Activated CD8-positive, alpha-beta memory T cell treated with anti-CD3 and anti-CD28 coated beads for 48 hours (primary cell): ENCODE data around the gene INAVA.
A peak's percentile ranks its signal among the peaks of the same experiment; 100 is the strongest.

ENCODE experiments used
- DNase-seq, 3 experiments: peaks; one replicate each; pipeline ENCODE4 v3.0.0-alpha.2; 2020; ENCODE audit warnings: low read depth in 2 of 3, low spot score in 2 of 3

INAVA gene

DNA sequence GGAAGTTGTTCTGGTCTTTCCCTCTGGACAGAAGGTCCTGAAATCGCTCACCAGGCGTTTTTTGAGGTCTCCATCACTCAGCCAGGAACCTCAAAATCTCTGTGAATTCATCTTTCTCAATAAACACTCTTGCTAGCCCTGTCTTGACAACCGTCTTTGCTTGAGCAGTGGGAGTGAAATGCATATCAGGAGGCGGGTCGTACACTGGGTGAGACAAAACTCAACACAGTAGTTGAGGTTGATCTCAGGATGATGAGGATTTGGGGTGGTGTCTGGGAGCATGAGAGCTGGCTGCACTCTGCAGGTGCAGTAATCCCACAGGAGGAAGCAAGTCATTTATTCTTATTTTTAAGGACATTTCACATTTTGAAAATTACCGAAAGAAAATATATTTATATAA is 20.0 kb upstream of the INAVA start:
- DNase-seq, result no peak

DNA sequence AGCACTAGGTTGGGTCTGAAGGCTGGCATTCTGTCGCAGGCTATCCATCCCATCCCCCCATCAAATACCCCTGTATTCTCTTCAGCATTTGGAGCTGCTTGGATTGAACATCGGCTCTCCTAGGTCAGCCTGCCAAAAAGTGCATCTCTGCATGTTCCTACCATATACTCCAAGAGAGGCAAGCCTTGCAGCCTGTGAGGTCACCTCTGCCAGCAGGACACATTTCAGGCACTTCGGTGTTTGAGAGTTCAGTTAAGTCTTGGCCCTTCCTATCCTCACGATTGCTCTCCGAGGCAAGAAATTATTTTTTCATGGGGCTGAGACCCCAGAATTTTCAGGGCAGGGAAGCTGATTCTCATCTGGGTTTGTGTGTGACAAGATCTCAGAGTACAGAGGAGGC is 19.3 kb upstream of the INAVA start:
- no peak for DNase-seq

GRCh38 chr1:200877010-200877409 is 17.7 kb upstream of the INAVA start:
- DNase-seq, result no peak

DNA sequence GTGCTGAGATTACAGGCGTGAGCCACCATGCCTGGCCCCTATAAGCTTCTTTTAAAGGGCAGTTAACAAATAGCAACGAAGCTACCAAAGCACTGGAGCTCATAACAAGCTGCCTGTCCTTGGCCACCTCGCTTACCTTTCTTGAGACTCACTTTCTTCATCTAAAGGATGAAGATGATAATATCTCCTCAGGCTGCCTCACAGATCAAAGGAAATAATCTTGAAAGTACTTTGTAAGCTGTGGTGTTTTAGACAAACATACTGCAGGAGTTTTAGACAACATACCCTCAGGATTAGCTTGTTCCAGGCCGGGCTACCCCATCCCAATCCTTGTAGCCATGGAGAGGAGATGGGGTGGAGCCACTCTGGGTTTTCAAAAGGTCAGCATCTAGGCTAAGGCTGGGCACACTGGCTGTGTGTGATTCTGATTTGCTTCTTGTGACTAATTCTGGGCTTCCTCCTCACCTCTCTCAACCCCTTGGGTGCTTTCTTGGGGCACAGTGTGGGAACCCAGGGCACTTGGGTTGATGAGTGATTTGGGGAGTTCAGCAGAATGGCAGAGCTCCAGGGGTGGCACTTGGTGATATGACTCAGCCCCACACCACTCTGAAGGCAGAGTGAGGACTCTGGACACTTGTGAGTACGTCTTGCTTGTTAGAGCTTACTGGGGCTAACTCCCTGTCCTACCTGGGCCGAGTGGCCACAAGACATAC is 16.7 kb upstream of the INAVA start:
- DNase-seq, result peak in 1 of 3 experiments; percentile 44

DNA sequence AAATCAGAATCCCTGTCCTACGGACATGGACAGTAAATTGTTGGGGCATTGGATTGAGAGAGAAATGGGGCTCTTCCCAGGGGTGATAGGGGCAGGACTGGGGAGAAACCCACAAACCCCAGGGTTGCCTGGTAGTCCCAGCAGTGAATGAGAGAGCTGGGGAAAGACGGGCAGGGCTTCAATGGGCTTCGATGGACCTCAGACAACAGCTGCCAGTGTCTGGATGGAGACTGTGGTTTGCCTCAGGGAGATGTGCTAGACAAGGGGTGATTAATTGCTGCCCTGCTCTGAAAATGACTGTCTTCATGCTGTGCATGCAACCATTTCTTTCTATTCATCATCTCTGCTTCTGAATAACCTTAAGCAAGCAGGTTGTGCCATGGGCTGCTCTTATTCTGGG is 14.5 kb upstream of the INAVA start:
- no peak for DNase-seq

DNA sequence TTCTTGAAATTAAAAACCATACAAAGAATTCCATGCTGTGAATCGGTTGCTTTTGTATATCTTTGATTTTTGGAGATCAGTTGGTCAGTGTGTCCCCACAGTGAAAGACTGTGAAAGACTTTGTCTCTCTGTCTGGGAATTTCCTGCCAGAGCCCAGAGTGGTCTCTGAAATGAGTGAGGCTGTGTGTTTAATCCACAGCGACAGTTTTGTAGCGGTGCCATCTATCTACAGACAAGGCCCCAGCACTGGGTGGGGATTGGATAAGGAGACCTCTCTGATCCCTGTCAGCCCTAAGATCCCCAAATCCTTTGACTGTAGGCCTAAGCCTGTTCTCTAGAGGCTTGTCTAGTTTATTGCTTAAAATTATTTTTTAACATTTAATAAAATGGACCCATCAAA is 11.6 kb upstream of the INAVA start:
- DNase-seq, result no peak

DNA sequence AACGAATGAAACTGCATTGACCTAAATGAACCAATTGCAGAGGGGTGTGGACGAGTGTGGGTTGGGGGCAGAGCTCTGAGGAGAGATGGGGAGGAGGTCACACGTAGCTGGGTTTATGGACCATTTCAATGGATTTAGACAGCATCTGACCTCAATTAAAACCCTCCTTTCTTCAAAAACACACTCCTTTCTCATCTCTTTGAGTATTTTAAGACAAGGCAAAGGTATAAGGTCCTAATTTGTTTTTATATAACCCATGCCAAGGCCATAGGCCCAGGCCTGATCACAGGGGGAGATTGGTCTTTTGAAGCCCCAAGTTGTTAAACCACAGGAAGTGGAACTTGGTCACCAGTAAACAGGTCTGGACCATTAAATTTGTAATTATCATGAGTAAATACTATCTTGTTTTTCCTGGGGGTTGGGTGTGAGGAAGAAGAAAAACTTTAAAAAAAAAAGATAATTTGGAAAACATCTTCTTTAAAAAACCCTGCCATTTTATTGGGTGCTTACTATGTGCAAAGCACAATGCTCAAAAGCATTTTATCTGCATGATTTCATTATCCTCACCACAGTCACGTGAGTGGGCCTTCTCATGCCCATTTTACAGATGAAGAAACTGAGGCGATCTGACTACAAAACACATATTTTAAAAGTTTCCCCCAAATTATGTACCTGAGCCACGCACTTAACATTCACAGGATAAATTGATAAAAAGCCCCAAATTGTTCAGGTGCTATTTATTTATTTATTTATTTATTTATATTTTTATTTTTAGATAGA is 8.9 kb upstream of the INAVA start:
- DNase-seq, result no peak

- no peak for DNase-seq
Observed at GRCh38 chr1:200886594-200886993, 8.1 kb upstream of the INAVA start.

DNA sequence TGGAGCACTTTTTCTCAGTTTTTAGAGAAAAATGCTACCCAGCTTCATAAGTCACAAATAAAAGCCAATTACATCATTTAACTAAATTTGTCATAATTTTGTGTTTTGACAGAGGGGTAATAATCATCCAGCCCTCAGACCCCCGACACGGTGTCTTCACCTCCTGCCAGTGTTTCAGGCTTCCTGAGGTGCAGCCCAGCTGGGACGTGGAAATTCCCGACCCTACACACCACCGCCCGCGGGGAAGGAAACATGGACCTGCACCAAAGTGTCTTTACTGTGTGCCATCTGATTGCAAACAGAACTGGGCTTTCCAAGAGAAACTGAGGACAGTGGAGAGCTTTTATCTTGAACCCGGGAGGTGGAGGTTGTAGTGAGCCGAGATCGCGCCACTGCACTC is 7.7 kb upstream of the INAVA start:
- DNase-seq, result no peak

GRCh38 chr1:200887772-200888348 is 6.8 kb upstream of the INAVA start:
- DNase-seq, result no peak

DNA sequence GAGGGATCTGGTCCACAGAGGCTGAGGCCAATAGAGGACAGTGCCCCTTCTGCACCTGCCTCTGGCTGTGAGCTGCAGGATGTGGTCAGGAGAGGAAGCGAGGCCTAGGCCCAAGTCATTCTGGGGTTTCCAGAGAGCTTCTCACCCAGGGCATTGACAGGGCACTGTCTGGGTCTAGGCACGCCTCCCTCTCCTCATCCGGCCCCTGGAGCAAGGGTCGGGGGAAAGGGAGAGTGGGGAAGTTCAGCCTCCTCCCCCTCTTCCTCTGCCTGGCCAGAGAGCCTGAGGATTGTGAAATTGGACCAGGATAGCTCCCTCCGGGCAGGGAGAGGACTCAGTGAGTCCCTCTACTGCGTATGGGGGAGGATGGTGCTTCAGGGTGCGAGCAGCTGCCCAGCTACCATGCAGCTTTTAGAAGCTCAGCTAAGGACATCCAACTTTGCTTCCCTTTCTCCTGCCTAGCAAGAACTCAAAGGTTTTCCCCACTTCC is 6.3 kb upstream of the INAVA start:
- peak in 1 of 3 experiments; percentile 56 for DNase-seq

GRCh38 chr1:200889571-200889970 is 5.1 kb upstream of the INAVA start:
- no peak for DNase-seq

DNA sequence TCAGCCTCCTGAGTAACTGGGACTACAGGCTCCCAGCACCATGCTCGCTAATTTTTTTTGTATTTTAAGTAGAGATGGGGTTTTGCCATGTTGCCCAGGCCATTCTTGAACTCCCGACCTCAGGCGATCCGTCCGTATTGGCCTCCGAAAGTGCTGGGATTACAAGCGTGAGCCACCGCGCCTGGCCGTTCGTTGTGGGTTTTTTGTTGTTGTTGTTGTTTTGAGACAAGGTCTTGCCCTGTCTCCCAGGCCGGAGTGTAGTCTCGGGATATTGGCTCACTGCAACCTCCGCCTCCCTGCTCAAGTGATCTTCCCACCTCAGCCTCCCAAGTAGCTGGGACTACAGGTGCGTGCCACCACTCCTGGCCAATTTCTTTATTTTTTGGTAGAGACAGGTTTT is 4.7 kb upstream of the INAVA start:
- no peak for DNase-seq

- no peak for DNase-seq
Observed at GRCh38 chr1:200890818-200891773, 3.6 kb upstream of the INAVA start.

- no peak for DNase-seq
Observed at GRCh38 chr1:200891774-200892157, 2.9 kb upstream of the INAVA start.

GRCh38 chr1:200892546-200892945 is 2.2 kb upstream of the INAVA start:
- no peak for DNase-seq

GRCh38 chr1:200892958-200893357 is 1.7 kb upstream of the INAVA start:
- DNase-seq, result no peak

DNA sequence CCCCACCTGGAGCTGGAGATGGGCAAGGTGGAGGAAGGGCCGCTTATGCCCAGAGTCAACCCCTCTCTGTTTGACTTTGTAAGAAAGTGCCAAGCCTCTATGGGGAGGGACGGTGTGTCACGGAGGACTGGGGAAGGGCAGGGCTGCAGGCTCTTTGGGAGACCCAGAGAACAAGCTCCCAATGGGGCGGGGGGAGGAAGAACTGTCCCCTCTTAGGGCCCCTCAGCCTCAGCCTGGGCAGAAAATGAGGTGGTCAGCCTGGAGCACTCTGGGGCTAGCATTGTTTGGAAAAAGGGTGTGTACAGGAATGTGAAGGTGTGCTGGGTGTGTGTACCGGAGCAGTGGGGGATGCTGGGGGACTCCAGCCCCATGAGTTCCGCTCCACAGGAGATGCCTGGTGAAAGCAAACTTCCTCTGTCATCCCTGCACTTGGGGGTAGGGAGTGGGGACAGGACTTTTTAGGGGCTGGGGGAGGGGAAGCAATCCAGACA is 1.2 kb upstream of the INAVA start:
- no peak for DNase-seq

GRCh38 chr1:200895443-200895789 is 716 bp downstream of the INAVA start:
- no peak for DNase-seq

- DNase-seq, result no peak
Observed at GRCh38 chr1:200895801-200896530, 1.3 kb downstream of the INAVA start.
